HEK293 (cell line): Measurements from ENCODE around the gene PTPRO.

Experiments
- CTCF ChIA-PET: fragments of 350-600 bp; formaldehyde crosslinking; extraction: SDS; loops from one replicate; lab custom pipeline; 2021; ENCODE audit warnings: antibody characterized with exemption; lab: Yijun Ruan, JAX
- POLR2A ChIA-PET: fragments of 300-600 bp; formaldehyde crosslinking; extraction: SDS; loops from one replicate; lab custom pipeline; 2020; ENCODE audit warnings: antibody characterized with exemption, inconsistent platforms; lab: Yijun Ruan, JAX
- H3K27ac ChIP-seq: fragments of 200-500 bp; sonication (Bioruptor generic); 2 replicates; pipeline ENCODE4 v1.5.1; 2014; ENCODE audit warnings: low read depth, low read length, control low read depth, inconsistent platforms; ENCODE audit errors: extremely low read depth
- H3K36me3 ChIP-seq, 2 experiments: fragments of 200-500 bp in 1 of 2; sonication (Bioruptor generic) in 1 of 2; 1 replicate in 1 of 2; 2 replicates in 1 of 2; pipeline ENCODE4 v1.5.1; 2014 to 2017; ENCODE audit warnings: inconsistent platforms in 2 of 2, low read length in 2 of 2; ENCODE audit not compliant: control insufficient read depth in 2 of 2, insufficient read depth in 1 of 2
- H3K4me1 ChIP-seq: fragments of 200-500 bp; sonication (Bioruptor generic); 2 replicates; pipeline ENCODE4 v1.5.1; 2014; ENCODE audit warnings: mild to moderate bottlenecking, low read length, inconsistent platforms; ENCODE audit not compliant: control insufficient read depth, insufficient read depth
- H3K4me3 ChIP-seq: 2 replicates; pipeline ENCODE4 v1.5.1; 2011; ENCODE audit warnings: low read depth, mild to moderate bottlenecking, control low read depth, low read length, moderate library complexity
- H3K9me3 ChIP-seq: fragments of 200-500 bp; sonication (Bioruptor generic); 2 replicates; pipeline ENCODE4 v1.5.1; 2014; ENCODE audit warnings: low read depth, low read length, inconsistent platforms; ENCODE audit not compliant: control insufficient read depth, insufficient read depth
- PRDM2 ChIP-seq: fragments of 450-650 bp; formaldehyde crosslinking; IDR thresholded peaks from 2 replicates; pipeline ENCODE4 v1.5.1; 2016; ENCODE audit warnings: missing biosample characterization, missing genetic modification characterization, borderline replicate concordance
- SP3 ChIP-seq: fragments of 450-650 bp; formaldehyde crosslinking; IDR thresholded peaks from 2 replicates; pipeline ENCODE4 v1.5.1; 2016; ENCODE audit warnings: missing biosample characterization, missing genetic modification characterization
- WT1 ChIP-seq: fragments of 450-650 bp; formaldehyde crosslinking; IDR thresholded peaks from 2 replicates; pipeline ENCODE4 v1.5.1; 2016; ENCODE audit warnings: missing biosample characterization, missing genetic modification characterization
- ZBTB21 ChIP-seq: fragments of 450-650 bp; formaldehyde crosslinking; IDR thresholded peaks from 2 replicates; pipeline ENCODE4 v1.5.1; 2017; ENCODE audit warnings: missing biosample characterization, missing genetic modification characterization
- ZNF133 ChIP-seq: fragments of 450-650 bp; formaldehyde crosslinking; IDR thresholded peaks from 2 replicates; pipeline ENCODE4 v1.5.1; 2016; ENCODE audit warnings: missing biosample characterization, missing genetic modification characterization
- ZNF138 ChIP-seq: fragments of 450-650 bp; formaldehyde crosslinking; IDR thresholded peaks from 2 replicates; pipeline ENCODE4 v1.5.1; 2016; ENCODE audit warnings: missing biosample characterization, missing genetic modification characterization, borderline replicate concordance
- ZNF157 ChIP-seq: fragments of 450-650 bp; formaldehyde crosslinking; IDR thresholded peaks from 2 replicates; pipeline ENCODE4 v1.5.1; 2016; ENCODE audit warnings: missing biosample characterization, missing genetic modification characterization
- ZNF16 ChIP-seq: fragments of 450-650 bp; formaldehyde crosslinking; IDR thresholded peaks from 2 replicates; pipeline ENCODE4 v1.5.1; 2016; ENCODE audit warnings: low read depth, missing biosample characterization, missing genetic modification characterization
- ZNF18 ChIP-seq: fragments of 450-650 bp; formaldehyde crosslinking; IDR thresholded peaks from 2 replicates; pipeline ENCODE4 v1.5.1; 2016; ENCODE audit warnings: missing biosample characterization, missing genetic modification characterization
- ZNF184 ChIP-seq: fragments of 450-650 bp; IDR thresholded peaks from 2 replicates; pipeline ENCODE4 v1.5.1; 2018; ENCODE audit warnings: missing biosample characterization, mild to moderate bottlenecking, missing genetic modification characterization
- ZNF221 ChIP-seq: fragments of 450-650 bp; formaldehyde crosslinking; IDR thresholded peaks from 2 replicates; pipeline ENCODE4 v1.5.1; 2017; ENCODE audit warnings: missing biosample characterization, missing genetic modification characterization, borderline replicate concordance
- ZNF24 ChIP-seq: fragments of 450-650 bp; formaldehyde crosslinking; IDR thresholded peaks from 2 replicates; pipeline ENCODE4 v1.5.1; 2016; ENCODE audit warnings: missing biosample characterization, missing genetic modification characterization
- ZNF274 ChIP-seq, 2 experiments: fragments of 200-500 bp in 1 of 2; fragments of 450-650 bp in 1 of 2; sonication (Bioruptor generic) in 1 of 2; formaldehyde crosslinking in 1 of 2; IDR thresholded peaks; 2 replicates each; pipeline versions ENCODE4 v1.5.1 to v1.6.1; 2014 to 2016; ENCODE audit warnings: borderline replicate concordance in 1 of 2, inconsistent platforms in 1 of 2, low read length in 1 of 2, missing biosample characterization in 1 of 2, missing genetic modification characterization in 1 of 2
- ZNF362 ChIP-seq: fragments of 450-650 bp; formaldehyde crosslinking; IDR thresholded peaks from 2 replicates; pipeline ENCODE4 v1.5.1; 2016; ENCODE audit warnings: missing biosample characterization, missing genetic modification characterization
- ZNF549 ChIP-seq: fragments of 450-650 bp; IDR thresholded peaks from 2 replicates; pipeline ENCODE4 v1.5.1; 2018; ENCODE audit warnings: missing biosample characterization, missing genetic modification characterization, mild to moderate bottlenecking, inconsistent platforms, moderate library complexity
- ZNF558 ChIP-seq: fragments of 450-650 bp; formaldehyde crosslinking; IDR thresholded peaks from 2 replicates; pipeline ENCODE4 v1.5.1; 2016; ENCODE audit warnings: missing biosample characterization, missing genetic modification characterization
- ZNF624 ChIP-seq: fragments of 450-650 bp; formaldehyde crosslinking; IDR thresholded peaks from 2 replicates; pipeline ENCODE4 v1.5.1; 2017; ENCODE audit warnings: missing biosample characterization, missing genetic modification characterization
- ZNF704 ChIP-seq: fragments of 450-650 bp; formaldehyde crosslinking; IDR thresholded peaks from 2 replicates; pipeline ENCODE4 v1.5.1; 2016; ENCODE audit warnings: missing biosample characterization, missing genetic modification characterization
- ZSCAN18 ChIP-seq: fragments of 450-650 bp; formaldehyde crosslinking; IDR thresholded peaks from 2 replicates; pipeline ENCODE4 v1.5.1; 2016; ENCODE audit warnings: missing biosample characterization, missing genetic modification characterization

Gene PTPRO

GRCh38 chr12:15636060-15636890 is 314.0 kb downstream of the PTPRO start (continued):
- TF ChIP-seq PRDM2 (tag by site-specific recombination): no peak
- TF ChIP-seq ZNF558 (tag by site-specific recombination): no peak
- TF ChIP-seq ZNF274 (IDR thresholded peaks at IDR 0.05; ENCODE audit: low read length): no peak
- TF ChIP-seq ZNF274 (tag by site-specific recombination; IDR thresholded peaks at IDR 0.05; ENCODE audit: borderline replicate concordance): no peak
- TF ChIP-seq ZNF133: no peak

GRCh38 chr12:15638231-15638630 is 315.9 kb downstream of the PTPRO start:
- no peaks in the 10 kb centered on the region for H3K9me3 ChIP-seq
- peaks cover 9 to 15% of the 10 kb centered on the region in 2 experiments; a peak in 2 of 3 replicates for H3K36me3 ChIP-seq
- POLR2A ChIA-PET: no interaction called here
- H3K27ac ChIP-seq: no peak overlapping the region
- H3K4me1 ChIP-seq: peaks cover 5% of the 10 kb centered on the region
- CTCF ChIA-PET: interaction anchor here (0.6 kb wide), 1 partner anchor 164 kb away, joined by 3 read pairs; no protein-coding TSS in a partner anchor
- TF ChIP-seq SP3 (tag by site-specific recombination) (no peak), ZNF549 (tag by site-specific recombination) (no peak)
- H3K4me3 ChIP-seq: no peak overlapping the region

- no peaks in the 10 kb centered on the region for H3K9me3 ChIP-seq
- no peak overlapping the region for H3K4me3 ChIP-seq
- H3K4me1 ChIP-seq: no peaks in the 10 kb centered on the region
- no peak overlapping the region for H3K27ac ChIP-seq
- TF ChIP-seq ZNF362 (no peak), ZNF704 (no peak), ZNF221 (no peak), ZNF157 (no peak), ZNF18 (tag by site-specific recombination) (no peak), ZBTB21 (tag by site-specific recombination) (no peak), ZSCAN18 (tag by site-specific recombination) (no peak), ZNF16 (tag by site-specific recombination) (no peak), ZNF24 (tag by site-specific recombination) (no peak), ZNF274 (IDR thresholded peaks at IDR 0.05; ENCODE audit: low read length) (no peak), ZNF274 (tag by site-specific recombination; IDR thresholded peaks at IDR 0.05; ENCODE audit: borderline replicate concordance) (no peak), ZNF184 (tag by site-specific recombination) (no peak), WT1 (no peak), ZNF138 (tag by site-specific recombination) (no peak), ZNF624 (tag by site-specific recombination) (no peak)
- ChIA-PET CTCF (interaction anchor here (0.7 kb wide), 1 partner anchor 281 kb away, joined by 5 read pairs; no protein-coding TSS in a partner anchor), POLR2A (no interaction called here)
- peaks cover 9 to 17% of the 10 kb centered on the region in 2 experiments; a peak in 2 of 3 replicates for H3K36me3 ChIP-seq
Observed at GRCh38 chr12:15644700-15645099, 322.4 kb downstream of the PTPRO start.
